DND-41 (cell line): ENCODE data around the gene CCNA2.

Experiments
- EZH2 ChIP-seq: IDR thresholded peaks from 3 replicates; pipeline ENCODE4 v1.6.1; 2012; ENCODE audit warnings: borderline replicate concordance, low read depth, mild to moderate bottlenecking, moderate library complexity, low read length, inconsistent platforms; ENCODE audit not compliant: severe bottlenecking
- TF ChIP-seq, protein P1 (sequence below): IDR thresholded peaks from 2 replicates; pipeline ENCODE4 v1.5.1; 2012; ENCODE audit warnings: borderline replicate concordance, low read length, moderate library complexity, mild to moderate bottlenecking; ENCODE audit not compliant: poor library complexity, severe bottlenecking; ENCODE audit errors: extremely low read depth

DNA sequence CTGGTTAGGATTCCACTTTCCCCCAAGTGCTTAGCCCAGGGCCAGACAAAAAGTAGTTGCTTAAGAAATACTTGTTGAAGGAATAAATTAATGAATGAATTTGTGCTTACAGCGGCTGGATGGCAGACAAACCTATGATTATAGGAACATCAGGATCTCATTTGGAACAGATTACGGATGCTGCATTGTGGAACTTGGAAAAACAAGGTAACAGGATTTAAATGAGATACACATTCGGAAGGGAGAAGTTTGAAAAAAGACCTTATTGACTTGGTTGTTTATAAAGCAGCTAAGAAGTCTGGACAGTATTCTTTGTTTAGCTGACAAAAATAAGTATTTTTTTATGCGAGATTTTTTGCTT lies 22.0 kb downstream of the CCNA2 start:
- TF ChIP-seq, protein P1, sequence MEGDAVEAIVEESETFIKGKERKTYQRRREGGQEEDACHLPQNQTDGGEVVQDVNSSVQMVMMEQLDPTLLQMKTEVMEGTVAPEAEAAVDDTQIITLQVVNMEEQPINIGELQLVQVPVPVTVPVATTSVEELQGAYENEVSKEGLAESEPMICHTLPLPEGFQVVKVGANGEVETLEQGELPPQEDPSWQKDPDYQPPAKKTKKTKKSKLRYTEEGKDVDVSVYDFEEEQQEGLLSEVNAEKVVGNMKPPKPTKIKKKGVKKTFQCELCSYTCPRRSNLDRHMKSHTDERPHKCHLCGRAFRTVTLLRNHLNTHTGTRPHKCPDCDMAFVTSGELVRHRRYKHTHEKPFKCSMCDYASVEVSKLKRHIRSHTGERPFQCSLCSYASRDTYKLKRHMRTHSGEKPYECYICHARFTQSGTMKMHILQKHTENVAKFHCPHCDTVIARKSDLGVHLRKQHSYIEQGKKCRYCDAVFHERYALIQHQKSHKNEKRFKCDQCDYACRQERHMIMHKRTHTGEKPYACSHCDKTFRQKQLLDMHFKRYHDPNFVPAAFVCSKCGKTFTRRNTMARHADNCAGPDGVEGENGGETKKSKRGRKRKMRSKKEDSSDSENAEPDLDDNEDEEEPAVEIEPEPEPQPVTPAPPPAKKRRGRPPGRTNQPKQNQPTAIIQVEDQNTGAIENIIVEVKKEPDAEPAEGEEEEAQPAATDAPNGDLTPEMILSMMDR, result no peak
- no peak for TF ChIP-seq EZH2
